Hematopoietic multipotent progenitor cell treated with erythropoietin and hydrocortisone succinate and interleukin-3 and kit ligand, for 15 days (in vitro differentiated cells): ENCODE results near the gene CALML6.

ENCODE experiments used
- DNase-seq: peaks from one replicate; pipeline ENCODE4 v3.0.0-alpha.2; 2015; ENCODE audit warnings: low spot score

The CALML6 gene

GRCh38 chr1:1892079-1892762 is 22.8 kb upstream of the CALML6 start:
- DNase-seq: no peak

GRCh38 chr1:1892763-1893120 is 22.3 kb upstream of the CALML6 start:
- DNase-seq: no peak

- DNase-seq: no peak
Observed at GRCh38 chr1:1893291-1893985, 21.6 kb upstream of the CALML6 start.

DNA sequence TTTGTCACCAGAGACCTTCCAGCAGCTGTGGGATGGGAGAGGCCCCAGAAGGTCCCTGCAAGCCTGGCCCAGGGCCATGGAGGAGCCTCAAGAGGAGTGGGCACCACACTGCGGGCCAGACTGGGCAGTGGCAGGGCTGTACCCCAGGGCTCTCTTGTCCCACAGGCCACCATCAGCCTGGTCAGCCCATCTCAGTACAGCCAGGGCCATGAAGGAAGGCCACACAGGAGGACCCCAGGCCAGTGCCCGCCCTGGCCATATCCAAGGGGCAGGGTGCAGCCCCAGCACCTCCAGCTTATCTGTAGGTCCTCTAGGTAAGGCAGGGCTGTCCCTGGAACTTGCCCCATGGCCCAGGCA is 21.1 kb upstream of the CALML6 start:
- DNase-seq: no peak

DNA sequence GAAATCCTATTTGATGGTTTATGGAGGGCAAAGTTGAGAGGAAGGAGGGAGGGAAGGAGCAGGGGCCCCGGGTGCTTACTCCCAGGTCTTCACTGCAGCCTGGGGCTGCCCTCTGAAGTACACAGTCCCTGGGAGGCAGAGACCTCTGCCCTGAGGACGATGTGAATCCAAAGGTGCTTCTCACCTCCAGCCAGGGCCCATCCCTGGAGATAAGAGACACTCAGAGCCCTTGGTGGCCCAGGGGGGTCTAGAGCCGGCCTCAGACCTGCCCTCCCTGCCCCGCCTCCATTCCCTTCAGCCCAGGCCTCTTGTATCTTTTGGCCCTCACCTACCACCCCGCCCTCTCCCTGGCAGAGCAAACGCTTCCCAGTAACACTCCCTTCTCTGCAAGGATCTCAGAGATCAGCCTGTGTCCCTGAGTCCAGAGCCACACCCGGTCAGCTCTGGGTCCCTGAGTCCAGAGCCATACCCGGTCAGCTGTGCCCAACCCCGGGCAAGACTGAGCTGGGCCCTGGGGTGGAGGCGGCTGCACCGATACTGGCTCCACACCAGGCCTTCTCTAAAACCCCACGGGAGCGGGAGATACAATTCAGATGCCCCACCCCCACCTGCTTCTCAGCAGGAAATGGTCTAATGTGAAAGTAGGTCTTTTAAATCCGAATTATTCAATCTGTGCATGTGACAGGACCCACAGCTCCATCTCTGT is 20.6 kb upstream of the CALML6 start:
- no peak for DNase-seq

DNA sequence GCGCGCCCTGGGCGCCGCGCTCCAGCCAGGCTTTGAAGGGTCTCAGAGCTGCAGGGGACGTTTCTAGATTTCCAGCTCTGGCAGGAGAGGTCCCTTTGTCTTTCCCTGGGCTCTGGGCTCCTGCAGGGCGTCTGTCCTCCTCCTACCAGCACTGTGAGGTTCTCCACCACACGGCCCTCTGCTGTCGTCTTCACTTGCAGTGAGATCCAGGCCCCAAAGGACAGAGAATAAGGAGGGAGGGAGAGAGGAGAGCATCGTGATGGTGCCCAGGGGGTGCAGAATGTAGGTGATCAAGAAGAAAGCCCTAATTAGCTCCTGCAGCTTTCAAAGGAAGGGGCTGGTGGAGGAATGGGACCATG is 20.0 kb upstream of the CALML6 start:
- no peak for DNase-seq

DNA sequence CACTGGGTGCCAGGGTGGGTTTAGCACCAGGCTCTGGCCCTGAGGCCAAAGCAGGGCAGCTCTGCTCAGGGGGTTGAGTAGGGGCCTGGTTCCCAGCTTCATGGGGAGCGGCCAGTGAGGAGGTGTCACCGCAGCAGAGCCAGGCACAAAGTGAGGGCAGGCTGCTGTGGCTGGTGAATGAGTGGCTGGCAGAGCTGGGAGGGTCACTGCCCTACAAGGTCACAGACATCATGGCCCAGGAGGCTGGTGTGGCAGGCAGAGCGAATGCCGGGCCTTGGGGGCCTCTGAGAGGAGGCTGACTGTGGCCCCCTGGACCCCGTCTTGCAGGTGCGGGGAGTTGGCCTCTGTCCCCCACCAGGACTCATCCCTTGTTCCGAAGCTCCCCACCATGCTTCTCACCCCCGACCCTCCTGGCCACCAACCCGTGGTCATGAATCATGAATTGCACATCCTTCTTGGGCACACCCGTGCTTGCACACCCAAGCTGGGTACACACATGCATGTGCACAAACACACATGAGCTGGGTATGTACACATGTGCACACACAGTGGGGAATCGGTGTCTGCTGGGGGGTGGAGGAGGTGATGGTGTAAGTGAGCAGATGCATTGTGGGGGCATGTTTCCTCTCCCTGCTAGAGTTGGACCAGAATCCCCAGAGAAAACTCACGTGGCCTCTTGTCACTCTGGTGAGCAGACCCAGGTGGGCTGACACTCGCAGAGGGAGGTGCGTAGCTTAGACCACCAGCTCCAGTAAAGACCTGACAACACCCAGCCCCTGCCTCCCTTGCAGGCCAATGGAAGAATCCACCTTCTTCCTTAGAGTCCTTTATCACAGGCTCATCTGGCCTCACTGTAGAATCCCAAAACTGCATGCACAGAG is 19.4 kb upstream of the CALML6 start:
- DNase-seq: no peak

DNA sequence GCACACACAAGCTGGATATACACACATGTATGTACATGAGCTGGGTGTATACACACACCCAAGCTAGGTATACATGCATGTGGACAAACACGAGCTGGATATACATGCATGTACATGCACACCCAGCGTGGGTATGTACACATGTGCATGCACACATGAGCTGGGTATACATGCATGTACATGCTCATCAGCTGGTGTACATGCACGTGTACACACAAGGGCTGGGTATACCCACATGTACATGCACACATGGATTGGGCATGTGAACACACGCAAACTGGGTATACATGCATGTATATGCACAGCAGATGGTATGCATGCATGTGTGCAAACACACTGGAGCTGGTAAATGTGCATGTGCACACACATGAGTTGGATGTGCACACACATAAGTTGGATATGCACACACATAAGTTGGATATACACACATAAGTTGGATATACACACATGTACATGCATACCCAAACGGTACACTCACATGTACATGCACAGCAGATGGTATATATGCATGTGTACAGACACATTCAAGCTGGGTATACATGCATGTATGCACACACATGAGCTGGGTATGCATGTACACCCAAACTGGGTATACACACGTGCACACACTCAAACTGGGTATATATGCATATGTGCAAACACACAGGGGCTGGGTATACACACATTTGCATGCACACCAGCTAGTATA is 16.7 kb upstream of the CALML6 start:
- no peak for DNase-seq

GRCh38 chr1:1899266-1899966 is 15.6 kb upstream of the CALML6 start:
- no peak for DNase-seq

DNA sequence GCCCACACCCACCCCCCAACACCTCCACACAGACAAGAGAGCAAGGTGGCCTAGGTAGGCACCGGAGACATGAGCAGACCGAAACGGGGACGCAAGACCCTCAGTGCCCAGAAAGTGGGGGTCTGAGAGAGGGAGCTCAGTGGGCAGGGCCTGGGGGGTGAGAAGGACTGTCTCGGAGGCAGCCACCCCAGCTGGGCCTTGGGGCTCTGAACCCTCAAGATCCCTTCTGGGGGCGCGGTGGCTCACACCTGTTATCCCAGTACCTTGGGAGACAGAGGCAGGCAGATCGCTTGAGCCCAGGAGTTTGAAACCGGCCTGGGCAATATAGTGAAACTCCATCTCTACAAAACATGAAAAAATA is 15.1 kb upstream of the CALML6 start:
- no peak for DNase-seq

DNA sequence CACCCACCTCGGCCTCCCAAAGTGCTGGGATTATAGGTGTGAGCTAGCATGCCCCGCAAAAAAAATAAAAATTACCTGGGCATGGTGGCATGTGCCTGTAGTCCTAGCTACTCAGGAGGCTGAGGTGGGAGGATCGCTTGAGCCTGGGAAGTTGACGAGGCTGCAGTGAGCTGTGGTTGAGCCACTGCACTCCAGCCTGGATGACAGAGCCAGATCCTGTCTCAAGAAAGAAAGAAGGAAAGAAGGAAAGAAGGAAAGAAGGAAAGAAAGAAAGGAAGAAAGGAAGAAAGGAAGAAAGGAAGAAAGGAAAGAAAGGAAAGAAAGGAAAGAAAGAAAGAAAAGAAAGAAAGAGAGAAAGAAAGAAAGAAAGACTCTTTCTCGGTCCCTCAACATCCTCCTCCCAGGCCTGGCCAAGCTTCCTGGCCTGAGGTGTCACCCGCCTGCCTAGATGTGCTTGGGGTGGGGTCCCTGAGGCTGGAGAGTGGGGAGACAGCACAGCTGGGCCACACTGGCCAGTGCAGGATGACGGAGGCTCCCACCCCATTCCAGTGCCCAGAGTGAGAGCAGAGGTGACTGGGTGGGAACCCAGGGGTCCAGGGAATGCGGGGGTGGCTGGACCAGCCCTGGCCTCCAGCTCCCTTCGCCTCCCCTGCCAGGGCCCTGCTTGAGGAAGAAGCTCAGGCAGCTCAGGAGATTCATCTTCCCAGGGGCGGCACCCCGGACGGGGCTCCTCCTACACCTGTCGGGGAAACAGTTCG is 14.0 kb upstream of the CALML6 start:
- DNase-seq: no peak

GRCh38 chr1:1901641-1902294 is 13.3 kb upstream of the CALML6 start:
- DNase-seq: no peak

GRCh38 chr1:1903224-1903623 is 11.8 kb upstream of the CALML6 start:
- DNase-seq: no peak

DNA sequence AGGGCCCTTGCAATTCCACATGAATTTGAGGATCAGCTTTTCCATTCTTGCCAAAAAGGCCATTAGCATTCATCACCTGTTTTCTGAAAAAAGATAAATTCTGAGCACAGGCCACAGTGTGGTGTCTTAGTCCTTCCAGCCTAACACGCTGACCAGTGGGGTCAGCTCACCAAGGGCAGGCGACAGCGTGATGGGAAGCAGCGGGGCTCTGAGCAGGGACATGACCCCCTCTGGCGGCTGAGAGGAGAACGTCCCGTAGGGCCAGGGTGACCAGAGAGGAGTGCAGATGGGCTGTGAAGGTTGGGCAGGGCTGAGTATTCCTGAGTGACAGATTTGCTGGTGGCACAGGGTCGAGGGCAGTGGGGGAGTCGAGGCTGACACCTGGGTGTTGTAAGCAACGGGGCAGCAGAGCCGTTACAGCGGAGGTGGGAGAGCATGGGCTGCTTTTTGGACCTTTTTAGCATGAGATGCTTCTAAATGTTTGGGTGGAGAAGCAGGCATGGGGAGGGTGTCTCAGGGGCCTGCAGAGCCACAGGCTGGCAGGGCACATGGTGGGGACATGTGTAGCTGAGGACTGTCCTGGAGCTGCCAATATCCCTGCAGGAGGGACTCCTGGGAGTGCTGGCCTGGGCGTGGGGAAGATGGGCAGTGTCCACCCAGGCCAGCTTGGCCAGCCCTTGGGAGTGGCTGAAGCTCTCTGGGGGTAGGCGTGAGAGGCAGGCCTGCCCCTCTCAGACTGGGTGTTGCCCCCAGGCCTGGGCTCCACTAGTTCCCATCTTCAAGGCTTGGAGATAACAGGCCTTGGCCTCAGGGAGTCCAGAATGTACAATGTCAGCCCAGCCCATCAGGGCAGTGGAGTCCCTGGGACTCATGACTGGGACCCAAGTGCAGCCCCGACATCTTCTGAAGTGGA is 8.6 kb upstream of the CALML6 start:
- peak; percentile 72 for DNase-seq

- no peak for DNase-seq
Observed at GRCh38 chr1:1907098-1907736, 7.8 kb upstream of the CALML6 start.

DNA sequence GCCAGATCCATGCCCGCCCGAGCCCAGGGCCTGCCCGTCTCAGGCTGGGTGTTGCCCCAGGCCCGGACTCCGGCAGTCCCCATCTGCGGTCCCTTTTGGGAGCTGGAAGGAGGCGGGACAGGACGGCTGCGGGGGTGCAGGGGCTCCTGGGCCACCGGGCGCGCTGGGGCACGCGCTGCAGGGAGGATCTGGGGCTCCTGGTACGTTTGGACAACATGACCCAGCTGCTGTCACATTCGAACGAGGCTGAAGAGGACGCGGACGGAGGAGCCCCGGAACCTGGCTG is 6.6 kb upstream of the CALML6 start:
- no peak for DNase-seq

GRCh38 chr1:1910033-1910465 is 5.0 kb upstream of the CALML6 start:
- no peak for DNase-seq

- no peak for DNase-seq
Observed at GRCh38 chr1:1910651-1911331, 4.3 kb upstream of the CALML6 start.
